Effector CD8-positive, alpha-beta T cell (primary cell): ENCODE measurements around the gene NKTR.

ENCODE experiments used
- DNase-seq: peaks from one replicate; lab custom pipeline; 2025; lab: John Stamatoyannopoulos, UW

Gene NKTR

DNA sequence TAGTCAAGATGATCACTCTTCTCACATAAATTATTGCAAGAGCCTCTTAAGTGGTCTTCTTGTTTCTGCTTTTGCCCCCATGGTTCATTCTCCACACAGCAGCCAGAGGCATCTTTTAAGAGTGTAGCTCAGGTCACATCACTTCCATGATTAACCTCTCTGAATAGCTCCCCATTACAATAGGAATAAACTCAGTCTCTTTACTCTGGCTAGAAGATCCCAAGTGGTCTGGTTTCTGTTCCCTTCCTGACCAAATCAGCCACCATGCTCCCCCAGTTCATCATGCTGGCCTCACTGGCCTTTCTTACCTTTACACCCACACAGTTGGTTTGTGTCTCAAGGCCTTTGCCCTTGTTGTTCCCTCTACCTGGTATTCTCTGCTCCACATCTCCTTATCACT, 93.9 kb downstream of the NKTR start:
- no peak for DNase-seq

- DNase-seq = no peak
These were observed 96.1 kb downstream of the NKTR start for GRCh38 chr3:42696356-42697288.

- DNase-seq = no peak
These were observed 97.0 kb downstream of the NKTR start for GRCh38 chr3:42697289-42698051.
